Kidney epithelial cell (primary cell): ENCODE data around the gene ATXN7L3. TPM values are rescaled to one million over a fixed set of nuclear protein-coding genes. Genes with fewer than 3 reads are reported as not detected.

Experiments used
- DNase-seq: peaks from one replicate; pipeline ENCODE4 v3.0.0-alpha.2; 2010; ENCODE audit warnings: low read depth
- H3K27me3 ChIP-seq: 2 replicates; pipeline ENCODE4 v1.6.0; 2011; ENCODE audit warnings: low read length; ENCODE audit not compliant: control insufficient read depth, insufficient read depth
- H3K36me3 ChIP-seq: 2 replicates; pipeline ENCODE4 v1.5.1; 2011; ENCODE audit warnings: low read length; ENCODE audit not compliant: control insufficient read depth, insufficient read depth
- H3K4me3 ChIP-seq: 2 replicates; pipeline ENCODE4 v1.5.1; 2011; ENCODE audit warnings: low read depth, mild to moderate bottlenecking, control low read depth, low read length
- total RNA-seq: library from RNA; depleted of rRNA; stranded (reverse); fragments of >200 nt; gene quantifications from 2 replicates; pipeline ENCODE4 v1.2.3, GENCODE V29; 2015
- TF ChIP-seq, protein P1 (sequence below): IDR thresholded peaks from 2 replicates; pipeline ENCODE4 v1.5.1; 2011; ENCODE audit warnings: mild to moderate bottlenecking, moderate library complexity, low read length, control low read depth, inconsistent platforms; ENCODE audit not compliant: insufficient read depth, poor library complexity, severe bottlenecking

ATXN7L3 gene
- total RNA-seq, 1 donor from 2014 or later, result 50.8 TPM

DNA sequence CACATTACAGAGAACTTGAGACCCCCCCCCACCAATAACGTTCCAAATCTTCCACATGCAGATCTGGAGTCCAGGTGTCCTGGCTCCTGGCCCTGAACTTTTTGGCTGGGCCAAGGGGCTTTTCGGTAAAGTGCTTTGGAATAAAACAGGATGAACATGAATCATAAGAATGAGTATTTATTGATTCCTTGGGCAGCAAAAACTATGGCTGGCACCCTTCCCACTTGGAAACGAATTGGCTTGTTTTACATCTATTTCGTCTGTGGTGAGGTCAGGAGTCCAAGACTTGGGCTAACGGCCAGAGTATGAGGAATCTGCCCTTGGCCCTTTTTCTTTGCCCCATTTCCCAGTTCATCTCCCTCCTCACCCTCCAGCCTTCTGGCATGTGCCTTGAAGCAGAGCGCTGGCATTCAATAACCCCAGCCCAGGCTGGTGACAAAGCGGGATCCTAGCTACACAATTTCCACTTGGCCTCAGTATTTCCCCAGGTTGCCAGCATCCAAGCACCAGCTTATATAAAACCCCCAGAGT lies 23.9 kb upstream of the ATXN7L3 start:
- Histone ChIP-seq H3K27me3 (no peaks in the 10 kb centered on the region), H3K36me3 (no peaks in the 10 kb centered on the region), H3K4me3 (no peak overlapping the region)
- no peak for DNase-seq
- TF ChIP-seq, protein P1, sequence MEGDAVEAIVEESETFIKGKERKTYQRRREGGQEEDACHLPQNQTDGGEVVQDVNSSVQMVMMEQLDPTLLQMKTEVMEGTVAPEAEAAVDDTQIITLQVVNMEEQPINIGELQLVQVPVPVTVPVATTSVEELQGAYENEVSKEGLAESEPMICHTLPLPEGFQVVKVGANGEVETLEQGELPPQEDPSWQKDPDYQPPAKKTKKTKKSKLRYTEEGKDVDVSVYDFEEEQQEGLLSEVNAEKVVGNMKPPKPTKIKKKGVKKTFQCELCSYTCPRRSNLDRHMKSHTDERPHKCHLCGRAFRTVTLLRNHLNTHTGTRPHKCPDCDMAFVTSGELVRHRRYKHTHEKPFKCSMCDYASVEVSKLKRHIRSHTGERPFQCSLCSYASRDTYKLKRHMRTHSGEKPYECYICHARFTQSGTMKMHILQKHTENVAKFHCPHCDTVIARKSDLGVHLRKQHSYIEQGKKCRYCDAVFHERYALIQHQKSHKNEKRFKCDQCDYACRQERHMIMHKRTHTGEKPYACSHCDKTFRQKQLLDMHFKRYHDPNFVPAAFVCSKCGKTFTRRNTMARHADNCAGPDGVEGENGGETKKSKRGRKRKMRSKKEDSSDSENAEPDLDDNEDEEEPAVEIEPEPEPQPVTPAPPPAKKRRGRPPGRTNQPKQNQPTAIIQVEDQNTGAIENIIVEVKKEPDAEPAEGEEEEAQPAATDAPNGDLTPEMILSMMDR, result no peak

DNA sequence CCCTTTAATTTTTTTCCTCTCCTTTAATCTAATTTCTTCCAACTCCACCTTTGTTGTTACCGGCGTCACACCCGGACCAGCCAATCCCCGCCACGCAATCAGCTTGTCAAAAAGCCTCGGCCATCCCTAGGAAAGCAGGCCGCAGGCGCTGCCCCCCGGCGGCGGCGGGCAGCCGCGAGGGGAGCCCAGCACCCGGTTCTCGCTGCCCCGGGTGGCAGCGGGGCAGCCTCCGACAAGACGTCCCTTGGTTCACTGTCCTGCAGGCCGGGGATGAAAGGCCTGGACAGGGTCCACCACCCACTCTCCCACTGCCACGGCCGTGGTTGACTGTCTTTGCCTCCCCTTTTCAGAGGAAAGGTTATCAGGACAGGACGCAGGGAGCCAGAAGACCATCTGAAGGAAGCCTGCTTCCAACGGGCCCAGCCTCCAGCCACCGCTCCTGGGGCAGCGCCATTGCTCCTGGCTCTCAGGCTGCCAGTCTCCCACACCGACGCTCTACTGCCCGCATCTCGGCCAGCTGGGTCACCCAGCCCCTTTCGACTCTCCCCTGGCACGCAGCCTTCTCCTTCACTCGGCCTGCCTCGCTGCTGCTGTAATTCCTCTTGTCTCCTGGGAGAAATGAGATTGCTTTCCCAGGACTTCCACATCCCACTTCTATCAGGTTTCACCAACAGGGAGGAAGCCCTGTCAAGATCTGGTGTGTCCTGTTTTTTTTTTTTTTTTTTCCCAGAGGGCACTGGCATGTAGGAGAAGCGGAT lies 22.6 kb upstream of the ATXN7L3 start:
- Histone ChIP-seq H3K36me3 (no peaks in the 10 kb centered on the region), H3K4me3 (peak overlapping the region; percentile 94), H3K27me3 (no peaks in the 10 kb centered on the region)
- no peak for DNase-seq
- TF ChIP-seq, protein P1, result no peak

DNA sequence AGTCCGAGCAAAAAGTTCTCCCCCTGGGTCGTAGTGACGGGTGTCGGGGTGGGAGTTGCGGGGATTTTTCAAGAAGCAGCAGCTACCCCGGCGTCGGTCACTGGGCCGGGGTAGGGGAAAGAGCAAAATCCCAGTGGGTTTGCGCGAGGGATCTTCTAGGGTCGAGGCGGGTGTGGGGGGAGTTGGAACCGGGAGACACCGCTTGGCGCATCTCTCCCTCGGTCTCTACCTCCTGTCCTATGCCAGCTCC lies 22.1 kb upstream of the ATXN7L3 start:
- Histone ChIP-seq H3K4me3 (peak overlapping the region; percentile 94), H3K36me3 (no peaks in the 10 kb centered on the region), H3K27me3 (no peaks in the 10 kb centered on the region)
- no peak for DNase-seq
- TF ChIP-seq, protein P1, result no peak

DNA sequence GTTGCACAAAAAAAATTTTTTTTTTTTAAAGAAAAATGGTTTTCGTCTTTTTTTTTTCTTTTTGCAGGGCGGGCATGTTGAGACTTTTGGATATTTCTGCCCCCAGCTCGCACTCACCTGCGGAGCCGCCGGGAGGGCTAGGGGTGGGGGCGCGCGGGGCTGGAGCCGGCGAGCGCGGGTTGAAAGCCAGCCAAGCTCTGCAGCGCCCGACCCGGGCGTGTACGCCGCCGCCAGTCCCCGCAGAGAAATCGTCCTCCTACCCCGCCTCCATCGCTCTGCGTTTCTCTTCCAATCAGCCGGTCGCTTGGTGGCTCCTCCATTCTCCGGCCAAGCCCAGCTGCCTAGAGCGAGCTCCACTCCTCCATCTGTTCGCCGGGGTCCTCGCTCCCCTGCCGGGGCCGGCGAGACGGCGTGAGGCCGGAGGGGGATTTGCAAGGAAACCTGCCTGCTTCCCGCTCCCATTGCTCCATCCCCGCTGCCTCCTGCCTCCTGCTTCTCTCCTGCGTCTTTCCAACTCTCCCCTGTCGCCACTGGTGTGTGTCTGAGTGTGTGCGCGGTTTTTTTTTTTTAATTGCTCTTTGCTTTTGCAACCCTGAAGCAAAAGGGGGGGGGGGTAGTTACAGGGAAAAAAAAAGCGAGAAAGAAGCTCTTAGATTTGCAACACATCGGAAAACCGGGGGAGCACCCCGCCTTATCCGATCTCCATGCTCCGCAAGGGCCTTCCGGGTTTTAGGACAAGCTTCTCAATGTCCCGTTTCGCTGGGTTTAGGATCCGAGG lies 21.6 kb upstream of the ATXN7L3 start:
- Histone ChIP-seq H3K27me3 (no peaks in the 10 kb centered on the region), H3K36me3 (no peaks in the 10 kb centered on the region), H3K4me3 (peak overlapping the region; percentile 94)
- TF ChIP-seq, protein P1, result no peak
- DNase-seq, result no peak

DNA sequence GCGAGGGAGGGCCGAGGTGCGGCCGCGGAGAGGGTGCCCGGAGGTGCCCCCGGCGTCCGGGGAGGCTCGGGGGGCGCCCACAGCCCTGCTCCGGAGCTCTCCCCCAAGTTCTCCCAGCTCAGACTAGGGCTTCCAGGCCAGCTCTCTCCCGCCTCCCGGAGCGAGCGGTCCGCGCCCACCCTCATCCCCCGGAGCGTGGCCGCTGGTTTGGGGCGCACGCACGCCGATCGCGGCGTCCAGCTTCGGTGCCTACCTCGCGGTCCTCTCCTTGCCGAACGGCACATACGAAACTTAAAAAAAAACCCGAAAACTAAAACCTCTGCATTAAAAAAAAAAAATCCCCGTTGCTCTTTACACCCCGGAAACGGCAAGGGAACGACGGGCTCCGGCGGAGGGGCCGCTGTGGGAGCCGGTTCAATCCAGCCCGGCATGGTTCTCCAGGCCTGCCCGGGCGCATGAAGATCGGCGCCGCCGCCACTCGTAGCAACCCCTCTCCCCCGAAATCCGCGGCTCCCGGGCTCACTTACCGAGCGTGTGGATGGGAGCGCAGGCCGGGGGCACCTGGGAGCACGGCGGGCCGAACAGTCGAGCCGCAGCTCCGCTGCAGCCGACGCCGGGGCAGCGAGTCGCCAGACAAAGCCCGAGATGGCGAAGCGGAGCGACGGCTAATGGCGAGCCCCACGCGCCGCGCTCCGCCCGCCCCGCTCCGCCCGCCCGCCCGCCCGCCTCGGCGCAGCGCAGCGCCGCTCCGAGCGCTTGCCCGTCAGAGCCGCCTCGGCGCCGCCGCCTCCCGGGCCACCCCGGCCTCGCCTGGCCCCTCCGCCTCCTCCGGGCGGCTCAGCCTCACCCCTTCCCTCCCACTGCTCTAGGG lies 20.8 kb upstream of the ATXN7L3 start:
- H3K4me3 ChIP-seq, result peak overlapping the region; percentile 94
- peaks cover 2% of the 10 kb centered on the region for H3K36me3 ChIP-seq
- H3K27me3 ChIP-seq, result no peaks in the 10 kb centered on the region
- TF ChIP-seq, protein P1, result no peak
- DNase-seq, result no peak
